Activated CD8-positive, alpha-beta T cell treated with anti-CD3 and anti-CD28 coated beads for 36 hours (primary cell): ENCODE data around the gene FAM110A. TPM values are rescaled to one million over a fixed set of nuclear protein-coding genes. Genes with fewer than 3 reads are reported as not detected.

Experiments used
- ATAC-seq: fragments of 200-7000 bp; cut with Tn5 transposase; one replicate; pipeline ENCODE4 v1.10.0; 2021; ENCODE audit warnings: mild to moderate bottlenecking, moderate library complexity
- CTCF ChIA-PET: fragments of 350-600 bp; sonication (Branson Sonifier 250); formaldehyde crosslinking; loops from one replicate; lab custom pipeline; 2021; ENCODE audit warnings: antibody characterized with exemption; lab: Charles Lee
- POLR2A ChIA-PET: fragments of 350-600 bp; sonication (Branson Sonifier 250); formaldehyde crosslinking; loops from one replicate; lab custom pipeline; 2021; ENCODE audit warnings: antibody characterized with exemption; lab: Charles Lee
- DNase-seq: peaks from one replicate; pipeline ENCODE4 v3.0.0-alpha.2; 2020
- H3K27ac Mint-ChIP-seq: one replicate; pipeline ENCODE4 v1.8.0; 2021; ENCODE audit warnings: mild to moderate bottlenecking, mixed read lengths
- H3K27me3 Mint-ChIP-seq: one replicate; pipeline ENCODE4 v1.8.0; 2021; ENCODE audit warnings: mixed read lengths
- H3K36me3 Mint-ChIP-seq: one replicate; pipeline ENCODE4 v1.8.0; 2021; ENCODE audit warnings: low read depth, mixed read lengths
- H3K4me1 Mint-ChIP-seq: one replicate; pipeline ENCODE4 v1.8.0; 2021; ENCODE audit warnings: low read depth, mixed read lengths
- H3K4me3 Mint-ChIP-seq: one replicate; pipeline ENCODE4 v1.8.0; 2021; ENCODE audit warnings: mild to moderate bottlenecking, moderate library complexity, mixed read lengths
- H3K9me3 Mint-ChIP-seq: one replicate; pipeline ENCODE4 v1.8.0; 2021; ENCODE audit warnings: mixed read lengths
- intact Hi-C: fragments of 100-400 bp; cut with micrococcal nuclease; formaldehyde crosslinking; loops from one replicate; pipeline ENCODE4 v1.10.0; 2022
- total RNA-seq, 2 experiments: library from RNA; stranded (reverse); gene quantifications; one replicate each; pipeline ENCODE4 v1.2.3, GENCODE V29; 2021
- TF ChIP-seq, protein P1 (sequence below): fragments of 200-600 bp; IDR thresholded peaks from one replicate; pipeline ENCODE4 v1.8.0; 2022; ENCODE audit warnings: antibody characterized with exemption, mild to moderate bottlenecking

FAM110A gene
- total RNA-seq, 2 experiments from 2014 or later = 20.5 to 23.1 TPM

DNA sequence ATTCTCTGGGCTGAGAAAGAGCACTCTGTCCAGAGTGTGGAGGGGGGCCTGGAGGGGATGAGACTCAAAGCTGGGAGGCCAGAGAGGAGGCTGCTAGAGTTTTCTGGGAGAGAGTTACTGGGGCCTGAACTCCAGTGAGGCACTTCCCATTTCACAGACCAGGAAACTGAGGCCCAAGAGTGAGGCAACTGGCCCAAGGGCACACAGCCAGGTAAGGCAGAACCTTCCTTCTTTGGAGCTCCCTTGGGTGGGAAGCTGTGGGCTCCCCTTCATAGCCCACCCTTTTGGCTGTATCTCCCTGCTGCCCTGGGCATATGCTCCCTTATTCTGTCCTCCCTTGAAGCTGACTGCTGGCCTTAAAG is 48.2 kb downstream of the FAM110A start:
- Mint-ChIP-seq H3K9me3 (no peaks in the 10 kb centered on the region), H3K4me3 (peak overlapping the region; percentile 61), H3K27ac (peak overlapping the region; percentile 65), H3K4me1 (peaks cover 14% of the 10 kb centered on the region), H3K36me3 (no peaks in the 10 kb centered on the region), H3K27me3 (peaks cover 14% of the 10 kb centered on the region)
- DNase-seq (no peak), ATAC-seq (peak; percentile 9)
- POLR2A ChIA-PET = no interaction called here
- TF ChIP-seq, protein P1, sequence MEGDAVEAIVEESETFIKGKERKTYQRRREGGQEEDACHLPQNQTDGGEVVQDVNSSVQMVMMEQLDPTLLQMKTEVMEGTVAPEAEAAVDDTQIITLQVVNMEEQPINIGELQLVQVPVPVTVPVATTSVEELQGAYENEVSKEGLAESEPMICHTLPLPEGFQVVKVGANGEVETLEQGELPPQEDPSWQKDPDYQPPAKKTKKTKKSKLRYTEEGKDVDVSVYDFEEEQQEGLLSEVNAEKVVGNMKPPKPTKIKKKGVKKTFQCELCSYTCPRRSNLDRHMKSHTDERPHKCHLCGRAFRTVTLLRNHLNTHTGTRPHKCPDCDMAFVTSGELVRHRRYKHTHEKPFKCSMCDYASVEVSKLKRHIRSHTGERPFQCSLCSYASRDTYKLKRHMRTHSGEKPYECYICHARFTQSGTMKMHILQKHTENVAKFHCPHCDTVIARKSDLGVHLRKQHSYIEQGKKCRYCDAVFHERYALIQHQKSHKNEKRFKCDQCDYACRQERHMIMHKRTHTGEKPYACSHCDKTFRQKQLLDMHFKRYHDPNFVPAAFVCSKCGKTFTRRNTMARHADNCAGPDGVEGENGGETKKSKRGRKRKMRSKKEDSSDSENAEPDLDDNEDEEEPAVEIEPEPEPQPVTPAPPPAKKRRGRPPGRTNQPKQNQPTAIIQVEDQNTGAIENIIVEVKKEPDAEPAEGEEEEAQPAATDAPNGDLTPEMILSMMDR = no peak
- CTCF ChIA-PET = no interaction called here
- intact Hi-C loops = no loop called here

DNA sequence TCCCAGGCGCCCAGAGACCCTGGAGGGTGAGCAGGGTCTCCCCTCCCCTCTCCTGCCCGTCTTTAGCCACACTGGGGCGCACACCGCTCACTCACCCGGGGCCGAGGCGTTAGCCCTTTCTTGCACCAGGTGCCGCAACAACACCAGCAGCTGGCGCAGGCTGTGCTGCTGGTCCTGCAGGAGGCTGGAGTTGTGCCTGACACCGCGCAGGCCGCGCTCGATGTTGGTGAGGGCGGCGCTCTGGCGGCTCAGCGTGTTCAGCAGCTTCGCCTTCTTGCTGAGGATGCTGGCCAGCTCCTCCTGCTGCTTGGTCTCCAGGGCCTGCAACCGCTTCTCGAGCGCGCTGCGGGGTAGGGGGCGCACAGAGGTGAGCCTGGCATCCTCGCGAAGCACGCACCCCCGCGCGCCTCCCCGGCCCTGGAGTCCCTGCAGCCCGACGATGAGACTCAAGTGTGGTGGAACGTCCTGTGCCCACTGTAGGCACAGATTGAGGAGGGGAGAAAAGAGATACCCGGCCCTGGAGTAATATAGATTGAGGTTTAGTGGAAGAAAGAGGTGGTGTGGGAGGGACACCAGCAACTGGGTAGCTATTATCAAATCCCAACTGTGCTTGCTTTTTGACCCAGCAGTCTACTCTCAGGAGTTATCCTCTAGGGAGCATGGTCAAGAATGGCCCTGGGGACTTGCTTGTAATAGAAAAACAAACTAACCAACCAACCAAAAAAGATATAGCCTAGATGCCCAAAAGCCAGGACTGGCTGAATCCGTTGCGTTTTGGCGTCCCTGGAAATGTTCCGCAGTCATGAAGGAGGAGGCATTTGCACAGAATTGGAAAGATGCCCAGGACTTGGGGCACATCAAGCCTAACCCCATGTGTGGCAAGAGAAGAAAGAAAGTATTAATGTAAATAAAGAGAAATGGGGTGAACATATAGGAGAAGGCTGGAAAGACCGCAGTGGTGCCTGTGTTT is 51.8 kb downstream of the FAM110A start:
- Mint-ChIP-seq H3K4me3 (no peak overlapping the region), H3K27ac (no peak overlapping the region), H3K9me3 (no peaks in the 10 kb centered on the region), H3K36me3 (no peaks in the 10 kb centered on the region), H3K27me3 (peaks cover 14% of the 10 kb centered on the region), H3K4me1 (peaks cover 14% of the 10 kb centered on the region)
- ChIA-PET POLR2A (no interaction called here), CTCF (interaction anchor here (1.0 kb wide), 1 partner anchor 125 kb away, joined by 3 read pairs; no protein-coding TSS in a partner anchor)
- intact Hi-C loops = no loop called here
- DNase-seq (peak; percentile 18), ATAC-seq (peak; percentile 15)
- TF ChIP-seq, protein P1 = no peak

DNA sequence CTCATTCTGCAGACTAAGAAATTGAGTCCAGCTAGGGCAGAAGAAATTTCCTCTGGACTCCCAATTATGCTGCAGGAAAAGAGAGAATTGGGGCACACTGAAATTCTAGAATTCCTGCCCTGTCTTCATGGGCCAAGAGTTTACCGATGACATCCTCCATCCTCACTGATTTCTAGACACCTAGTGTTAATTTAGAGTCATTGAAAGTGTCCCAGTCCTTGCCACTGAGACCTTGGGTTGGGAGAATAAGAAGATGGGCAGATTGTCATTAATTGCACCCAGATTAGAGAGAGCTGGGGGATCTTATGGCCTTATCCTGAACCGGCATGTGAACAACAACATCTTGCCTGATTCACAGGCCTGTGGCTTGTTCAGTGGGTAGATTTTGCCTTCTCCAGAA is 53.6 kb downstream of the FAM110A start:
- H3K36me3 Mint-ChIP-seq = no peaks in the 10 kb centered on the region
- DNase-seq (no peak), ATAC-seq (no peak)
- TF ChIP-seq, protein P1 = no peak
- H3K27ac Mint-ChIP-seq = no peak overlapping the region
- H3K9me3 Mint-ChIP-seq = no peaks in the 10 kb centered on the region
- peaks cover 3% of the 10 kb centered on the region for H3K4me1 Mint-ChIP-seq
- ChIA-PET CTCF (interaction anchor here (0.8 kb wide), 2 partner anchors 31 to 68 kb away, joined by 3 to 4 read pairs; no protein-coding TSS in a partner anchor), POLR2A (interaction anchor here (0.7 kb wide), 1 partner anchor 70 kb away, joined by 3 read pairs; no protein-coding TSS in a partner anchor)
- no peak overlapping the region for H3K4me3 Mint-ChIP-seq
- H3K27me3 Mint-ChIP-seq = peaks cover 16% of the 10 kb centered on the region
- intact Hi-C loops = no loop called here

DNA sequence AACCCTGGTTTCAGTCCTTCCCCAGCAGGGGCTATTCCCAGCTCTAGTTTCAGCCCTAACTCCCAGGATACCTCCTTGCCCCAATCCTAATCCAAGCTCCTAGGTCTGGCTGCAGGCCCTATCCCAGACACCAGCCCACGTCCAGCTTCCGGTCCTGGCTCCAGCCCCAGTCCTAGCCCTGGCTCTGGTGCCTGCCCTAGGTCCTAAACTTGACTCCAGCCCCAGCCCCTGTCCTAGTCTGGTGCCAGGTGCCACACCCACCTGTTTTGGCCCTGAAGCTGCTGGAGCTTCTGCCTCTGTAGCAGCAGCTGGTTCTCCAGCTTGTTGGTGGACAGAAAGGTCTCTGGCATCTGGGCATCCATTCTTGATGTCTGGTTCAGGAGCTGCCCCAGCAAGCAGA is 54.5 kb downstream of the FAM110A start:
- POLR2A ChIA-PET = no interaction called here
- no peaks in the 10 kb centered on the region for H3K36me3 Mint-ChIP-seq
- no peak overlapping the region for H3K4me3 Mint-ChIP-seq
- DNase-seq (no peak), ATAC-seq (no peak)
- TF ChIP-seq, protein P1 = no peak
- peaks cover 16% of the 10 kb centered on the region for H3K27me3 Mint-ChIP-seq
- H3K4me1 Mint-ChIP-seq = peaks cover 2% of the 10 kb centered on the region
- intact Hi-C loops = no loop called here
- CTCF ChIA-PET = interaction anchor here (0.8 kb wide), 1 partner anchor 32 kb away, joined by 4 read pairs; no protein-coding TSS in a partner anchor
- H3K9me3 Mint-ChIP-seq = no peaks in the 10 kb centered on the region
- no peak overlapping the region for H3K27ac Mint-ChIP-seq

DNA sequence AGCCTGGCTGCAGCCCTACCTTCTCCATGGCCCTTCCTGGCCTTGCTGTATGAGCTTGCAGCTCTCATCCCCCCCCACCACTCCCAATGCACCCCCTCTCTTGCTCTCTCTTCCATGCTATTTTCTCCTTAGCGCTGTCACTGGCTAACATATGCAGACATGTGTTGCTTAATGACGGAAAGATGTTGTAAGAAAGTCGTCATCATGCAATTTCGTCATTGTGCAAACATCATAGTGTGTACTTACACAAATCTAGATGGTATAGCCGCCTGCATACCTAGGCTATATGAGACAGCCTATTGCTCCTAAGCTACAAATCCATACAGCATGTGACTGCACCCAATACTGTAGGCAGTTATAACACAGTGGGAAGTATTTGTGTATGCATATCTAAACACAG is 55.6 kb downstream of the FAM110A start:
- Mint-ChIP-seq H3K9me3 (no peaks in the 10 kb centered on the region), H3K27ac (no peak overlapping the region), H3K4me1 (peaks cover 2% of the 10 kb centered on the region), H3K36me3 (no peaks in the 10 kb centered on the region), H3K4me3 (no peak overlapping the region), H3K27me3 (peaks cover 12% of the 10 kb centered on the region)
- ChIA-PET CTCF (interaction anchor here (1.4 kb wide), 1 partner anchor 68 kb away, joined by 7 read pairs; no protein-coding TSS in a partner anchor), POLR2A (no interaction called here)
- DNase-seq (no peak), ATAC-seq (no peak)
- TF ChIP-seq, protein P1 = no peak
- intact Hi-C loops = no loop called here
